ENCODE measurements around the gene TMEM254. TPM values are rescaled to one million over a fixed set of nuclear protein-coding genes. Genes with fewer than 3 reads are reported as not detected.

TMEM254 gene
- total and polyA plus RNA-seq, 3 donors from 2014 or later: 51.5 to 69.6 (median 53.0) TPM

DNA sequence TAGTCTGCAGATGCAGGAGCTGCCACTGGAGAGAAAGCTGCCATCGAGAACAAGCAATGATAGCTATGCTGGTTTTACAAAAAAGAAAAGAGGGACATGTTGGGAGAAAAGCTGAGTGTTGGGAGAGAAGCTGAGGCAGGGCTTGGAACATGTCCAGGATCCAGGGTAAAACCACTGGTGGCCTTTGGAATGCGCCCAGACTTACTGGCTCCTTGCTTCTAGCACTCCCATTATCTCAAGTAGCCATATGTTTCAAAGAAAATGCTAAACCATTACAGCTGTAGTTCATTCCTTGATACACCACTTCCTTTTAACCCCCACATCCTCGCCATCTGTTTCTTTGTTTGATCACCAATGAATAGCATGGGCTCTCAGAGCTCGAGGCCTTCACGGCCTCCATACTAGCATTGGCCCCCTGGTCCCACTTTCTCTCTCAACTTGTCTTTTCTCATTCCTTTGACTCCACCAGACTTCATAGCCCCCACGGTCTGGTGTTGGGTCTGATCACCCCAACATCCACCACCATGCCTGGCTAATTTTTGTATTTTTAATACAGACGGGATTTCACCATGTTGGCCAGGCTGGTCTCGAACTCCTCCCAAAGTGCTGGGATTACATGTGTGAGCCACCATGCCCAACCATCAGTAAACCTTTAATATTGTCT is 30.2 kb downstream of the TMEM254 start:
- 85 to 91% methylated on average over 8 of the region's 8 CpGs for WGBS, 2 donors

GRCh38 chr10:80110986-80111385 is 32.5 kb downstream of the TMEM254 start:
- peak; percentile 74 for DNase-seq
- WGBS, 2 donors: 44 to 65% methylated on average over 1 of the region's 1 CpG

More for the DNA sequence above, 30.2 kb downstream of the TMEM254 start:
- no peaks in the 10 kb centered on the region for H3K27me3 ChIP-seq
- H3K36me3 ChIP-seq (ENCODE audit: low read depth, missing control alignments): no peaks in the 10 kb centered on the region
- H3K27ac ChIP-seq: no peak overlapping the region
- DNase-seq: no peak
- H3K4me3 ChIP-seq: no peak overlapping the region
- H3K4me1 ChIP-seq: peaks cover 21% of the 10 kb centered on the region
- TF ChIP-seq POLR2A (IDR thresholded peaks at IDR 0.05): no peak
- no peaks in the 10 kb centered on the region for H3K9me3 ChIP-seq
- intact Hi-C loops (cut with DNase I; ENCODE audit: low total_unique reads): no loop called here

GRCh38 chr10:80118669-80119068 is 40.2 kb downstream of the TMEM254 start:
- no peak overlapping the region for H3K27ac ChIP-seq
- no peaks in the 10 kb centered on the region for H3K27me3 ChIP-seq
- WGBS, 2 donors: 80 to 89% methylated on average over 4 of the region's 4 CpGs
- H3K4me3 ChIP-seq: no peak overlapping the region
- H3K36me3 ChIP-seq (ENCODE audit: low read depth, missing control alignments): no peaks in the 10 kb centered on the region
- TF ChIP-seq CTCF (IDR thresholded peaks at IDR 0.05) (no peak), POLR2A (IDR thresholded peaks at IDR 0.05) (no peak)
- intact Hi-C loops (cut with DNase I; ENCODE audit: low total_unique reads): no loop called here
- H3K4me1 ChIP-seq: no peaks in the 10 kb centered on the region
- DNase-seq: no peak
- H3K9me3 ChIP-seq: no peaks in the 10 kb centered on the region

More at GRCh38 chr10:80110986-80111385, 32.5 kb downstream of the TMEM254 start:
- H3K4me1 ChIP-seq: peaks cover 21% of the 10 kb centered on the region
- no peaks in the 10 kb centered on the region for H3K36me3 ChIP-seq (ENCODE audit: low read depth, missing control alignments)
- no peaks in the 10 kb centered on the region for H3K9me3 ChIP-seq
- no peak overlapping the region for H3K4me3 ChIP-seq
- no peaks in the 10 kb centered on the region for H3K27me3 ChIP-seq
- TF ChIP-seq POLR2A (IDR thresholded peaks at IDR 0.05) (no peak), CTCF (IDR thresholded peaks at IDR 0.05) (no peak)
- peak overlapping the region; percentile 55 to 78 for H3K27ac ChIP-seq
- intact Hi-C loops (cut with DNase I; ENCODE audit: low total_unique reads): no loop called here

DNA sequence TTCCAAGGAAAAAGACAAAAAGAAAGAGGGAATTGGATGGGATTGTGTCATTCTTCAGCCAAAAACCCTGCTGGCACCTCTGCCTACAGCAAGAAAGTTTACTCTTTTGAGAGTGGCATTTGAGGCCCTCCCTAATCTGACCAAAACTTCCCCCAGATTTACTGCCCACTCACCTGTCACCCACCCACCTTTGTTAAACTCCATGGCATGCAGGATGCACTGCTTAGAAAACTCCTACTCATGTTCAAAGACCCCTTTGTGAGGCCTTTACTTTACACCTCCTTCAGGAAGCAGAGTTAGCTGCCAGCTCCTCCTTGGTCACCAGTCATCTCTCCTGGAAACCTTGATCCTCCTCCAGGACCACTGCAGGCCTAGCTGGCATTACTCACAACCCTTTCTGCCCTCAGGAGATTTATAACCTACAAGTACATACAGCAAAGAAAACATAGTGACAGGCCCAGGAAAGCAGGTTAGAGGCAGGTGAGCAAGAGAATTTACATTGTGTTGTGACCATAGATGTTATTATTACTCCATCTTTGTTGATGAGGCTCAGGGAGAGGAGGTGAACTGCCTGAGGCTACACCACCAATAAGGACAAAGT is 43.7 kb downstream of the TMEM254 start:
- Histone ChIP-seq H3K27ac (no peak overlapping the region), H3K4me3 (no peak overlapping the region), H3K4me1 (no peaks in the 10 kb centered on the region), H3K27me3 (no peaks in the 10 kb centered on the region), H3K9me3 (no peaks in the 10 kb centered on the region), H3K36me3 (ENCODE audit: low read depth, missing control alignments) (no peaks in the 10 kb centered on the region)
- TF ChIP-seq CTCF (IDR thresholded peaks at IDR 0.05) (no peak), POLR2A (IDR thresholded peaks at IDR 0.05) (no peak)
- intact Hi-C loops (cut with DNase I; ENCODE audit: low total_unique reads): no loop called here
- DNase-seq: no peak

DNA sequence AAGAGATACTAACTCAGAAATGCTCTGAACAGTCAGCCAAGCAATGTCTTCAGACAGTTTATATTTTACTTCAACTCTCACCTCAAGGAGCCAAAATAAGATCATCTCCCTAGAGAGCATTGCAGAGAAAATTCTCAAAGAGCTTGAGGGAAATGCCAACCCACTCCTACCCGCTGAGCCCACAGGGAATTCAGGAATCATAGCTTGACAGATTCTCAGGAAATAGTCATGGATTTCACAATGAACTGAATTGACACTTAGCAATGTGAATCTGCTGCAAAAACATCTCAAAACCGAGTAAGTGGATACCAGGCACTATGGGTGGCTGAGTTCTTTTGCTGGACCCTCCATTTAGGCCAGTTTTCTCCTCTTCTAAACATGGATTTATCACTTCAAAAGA is 44.3 kb downstream of the TMEM254 start:
- TF ChIP-seq CTCF (IDR thresholded peaks at IDR 0.05) (no peak), POLR2A (IDR thresholded peaks at IDR 0.05) (no peak)
- Histone ChIP-seq H3K36me3 (ENCODE audit: low read depth, missing control alignments) (no peaks in the 10 kb centered on the region), H3K4me1 (no peaks in the 10 kb centered on the region), H3K9me3 (no peaks in the 10 kb centered on the region), H3K4me3 (no peak overlapping the region), H3K27me3 (no peaks in the 10 kb centered on the region), H3K27ac (no peak overlapping the region)
- 89 to 93% methylated on average over 2 of the region's 2 CpGs for WGBS, 2 donors
- intact Hi-C loops (cut with DNase I; ENCODE audit: low total_unique reads): no loop called here
- DNase-seq: no peak

All from testis (tissue), 3 donors.